Measurements from ENCODE around the gene PTPN3. TPM values are rescaled to one million over a fixed set of nuclear protein-coding genes. Genes with fewer than 3 reads are reported as not detected.
"Not testable (repeated sequence)": the region's sequence is repeated elsewhere in the genome, so short reads cannot be mapped to it uniquely, and the experiment has no call there.

The PTPN3 gene
- under 0.01 TPM for total RNA-seq

DNA sequence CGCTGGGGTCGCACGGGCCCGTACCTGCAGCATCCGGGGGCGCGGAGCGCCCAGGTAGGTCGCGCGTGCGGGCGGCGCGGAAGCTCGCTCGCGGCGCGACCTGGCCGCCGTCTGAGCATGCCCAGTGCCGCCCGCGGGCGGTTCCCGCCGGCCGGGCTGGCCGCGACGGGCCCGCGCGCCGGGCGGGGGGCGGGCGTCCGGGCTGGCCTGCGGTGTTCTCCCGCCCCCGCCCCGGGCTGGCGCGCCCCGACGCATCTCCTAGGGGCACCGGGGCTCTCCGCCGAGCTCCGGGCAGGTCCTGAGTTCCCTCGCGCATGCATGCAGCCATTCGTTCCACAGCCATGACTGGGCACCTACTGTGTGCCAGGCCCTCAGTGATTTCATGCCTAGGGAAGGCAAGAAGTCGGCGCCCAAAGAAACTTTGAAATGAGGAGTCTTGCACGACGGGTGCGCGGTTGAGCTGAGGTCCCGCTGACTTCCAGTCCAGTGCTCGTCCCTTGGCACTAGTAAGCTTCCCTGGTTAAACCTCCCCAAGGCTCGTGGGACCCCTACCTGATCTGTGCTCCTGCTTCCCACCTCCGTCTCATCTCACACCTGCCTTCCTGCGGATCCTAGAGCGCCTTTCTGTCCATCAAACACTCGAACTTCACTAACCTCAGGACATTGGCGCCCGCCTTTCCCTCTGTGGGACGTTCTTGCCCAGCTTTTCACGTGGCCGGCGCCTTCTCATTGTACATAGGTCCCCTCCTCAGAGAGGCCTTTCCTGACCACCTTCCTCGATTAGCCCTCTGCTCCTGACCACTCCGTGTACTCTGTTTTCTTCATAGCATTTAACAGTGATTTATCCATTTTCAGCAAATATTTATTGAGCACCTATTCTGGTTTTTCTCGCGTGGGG is at the start of gene PTPN3:
Gene PTPN3, minus strand, starts transcription at position 113 of the 898 bp plus-strand sequence. CDS start 34,873 bp downstream, outside the sequence.
- Histone ChIP-seq H3K9me3 (ENCODE audit: low read depth, low read length) (no peaks in the 10 kb centered on the region), H3K4me1 (ENCODE audit: insufficient read depth, low read length) (no peaks in the 10 kb centered on the region), H3K27me3 (ENCODE audit: insufficient read depth, low read length) (peaks cover 72% of the 10 kb centered on the region), H3K4me3 (ENCODE audit: low read length) (no peak within 1 kb of the TSS)

GRCh38 chr9:109544954-109545353 is 46.8 kb upstream of the PTPN3 start:
- H3K4me1 ChIP-seq (ENCODE audit: insufficient read depth, low read length); H3K27me3 ChIP-seq (ENCODE audit: insufficient read depth, low read length); H3K9me3 ChIP-seq (ENCODE audit: low read depth, low read length); H3K4me3 ChIP-seq (ENCODE audit: low read length): not testable (repeated sequence)

DNA sequence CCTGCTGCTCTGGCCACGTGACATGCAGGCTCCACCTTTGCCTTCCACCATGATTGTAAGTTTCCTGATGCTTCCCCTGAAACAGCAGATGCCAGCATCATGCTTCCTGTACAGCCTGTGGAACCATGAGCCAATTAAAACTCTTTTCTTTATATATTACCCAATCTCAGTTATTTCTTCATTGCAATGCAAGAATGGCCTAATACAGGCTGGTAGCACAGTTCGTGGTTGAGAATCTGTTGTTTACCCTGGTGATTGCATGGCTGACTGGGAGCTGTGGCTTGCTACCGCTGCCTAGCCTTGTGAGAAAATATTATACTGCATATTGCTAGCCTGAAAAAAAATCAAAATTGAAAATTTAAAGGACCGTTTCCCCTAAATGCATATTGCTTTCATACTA is 44.8 kb upstream of the PTPN3 start:
- Histone ChIP-seq H3K9me3 (ENCODE audit: low read depth, low read length) (peaks cover 5% of the 10 kb centered on the region), H3K4me3 (ENCODE audit: low read length) (no peak overlapping the region), H3K27me3 (ENCODE audit: insufficient read depth, low read length) (no peaks in the 10 kb centered on the region)

GRCh38 chr9:109538346-109538745 is 40.2 kb upstream of the PTPN3 start:
- no peaks in the 10 kb centered on the region for H3K9me3 ChIP-seq (ENCODE audit: low read depth, low read length)
- H3K4me3 ChIP-seq (ENCODE audit: low read length), result no peak overlapping the region
- H3K4me1 ChIP-seq (ENCODE audit: insufficient read depth, low read length), result no peaks in the 10 kb centered on the region
- H3K27me3 ChIP-seq (ENCODE audit: insufficient read depth, low read length), result no peaks in the 10 kb centered on the region

More for the DNA sequence above, 44.8 kb upstream of the PTPN3 start:
- H3K4me1 ChIP-seq (ENCODE audit: insufficient read depth, low read length), result no peaks in the 10 kb centered on the region

DNA sequence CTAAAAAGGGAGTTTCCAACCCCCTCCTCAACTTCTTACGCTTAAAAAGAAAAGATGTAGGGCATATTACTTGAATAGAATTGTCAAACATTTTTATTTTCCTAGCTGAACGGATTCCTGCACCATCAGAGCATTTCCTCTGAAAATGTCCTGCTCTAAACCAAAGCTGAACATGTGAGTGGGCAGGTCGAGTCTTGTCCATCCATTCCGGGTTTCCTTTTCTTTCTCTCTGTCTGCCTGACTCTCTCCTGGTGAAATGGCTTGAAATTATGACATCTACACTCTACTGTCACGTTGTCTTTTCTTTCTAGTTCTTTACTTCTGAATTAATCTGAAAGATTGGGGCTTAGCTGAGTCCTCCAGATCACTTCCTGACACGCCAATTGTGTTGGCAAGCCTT is 39.2 kb upstream of the PTPN3 start:
- Histone ChIP-seq H3K27me3 (ENCODE audit: insufficient read depth, low read length) (no peaks in the 10 kb centered on the region), H3K4me1 (ENCODE audit: insufficient read depth, low read length) (no peaks in the 10 kb centered on the region), H3K4me3 (ENCODE audit: low read length) (no peak overlapping the region), H3K9me3 (ENCODE audit: low read depth, low read length) (no peaks in the 10 kb centered on the region)

- H3K4me3 ChIP-seq (ENCODE audit: low read length), result no peak overlapping the region
Measured at GRCh38 chr9:109536859-109537258, 38.8 kb upstream of the PTPN3 start.

DNA sequence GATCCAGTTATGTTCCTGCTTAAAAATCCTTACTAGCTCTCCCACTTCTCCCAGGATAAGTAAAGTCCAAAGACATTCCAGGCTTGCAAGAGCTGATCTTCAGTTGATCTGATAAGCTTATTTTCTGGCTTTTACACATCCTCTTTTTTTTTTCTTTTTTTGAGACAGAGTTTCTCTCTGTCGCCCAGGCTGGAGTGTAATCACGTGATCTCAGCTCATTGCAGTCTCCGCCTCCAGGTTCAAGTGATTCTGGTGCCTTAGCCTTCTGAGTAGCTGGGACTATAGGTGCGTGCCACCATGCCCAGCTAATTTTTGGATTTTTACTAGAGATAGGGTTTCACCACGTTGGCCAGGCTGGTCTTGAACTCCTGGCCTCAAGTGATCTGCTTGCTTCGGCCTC is 37.3 kb upstream of the PTPN3 start:
- Histone ChIP-seq H3K27me3 (ENCODE audit: insufficient read depth, low read length) (no peaks in the 10 kb centered on the region), H3K4me1 (ENCODE audit: insufficient read depth, low read length) (no peaks in the 10 kb centered on the region), H3K9me3 (ENCODE audit: low read depth, low read length) (no peaks in the 10 kb centered on the region), H3K4me3 (ENCODE audit: low read length) (no peak overlapping the region)

More at GRCh38 chr9:109536859-109537258, 38.8 kb upstream of the PTPN3 start:
- Histone ChIP-seq H3K4me1 (ENCODE audit: insufficient read depth, low read length) (no peaks in the 10 kb centered on the region), H3K27me3 (ENCODE audit: insufficient read depth, low read length) (no peaks in the 10 kb centered on the region), H3K9me3 (ENCODE audit: low read depth, low read length) (no peaks in the 10 kb centered on the region)

- Histone ChIP-seq H3K4me3 (ENCODE audit: low read length) (no peak overlapping the region), H3K27me3 (ENCODE audit: insufficient read depth, low read length) (no peaks in the 10 kb centered on the region), H3K9me3 (ENCODE audit: low read depth, low read length) (no peaks in the 10 kb centered on the region), H3K4me1 (ENCODE audit: insufficient read depth, low read length) (no peaks in the 10 kb centered on the region)
Measured at GRCh38 chr9:109534151-109534550, 36.0 kb upstream of the PTPN3 start.

DNA sequence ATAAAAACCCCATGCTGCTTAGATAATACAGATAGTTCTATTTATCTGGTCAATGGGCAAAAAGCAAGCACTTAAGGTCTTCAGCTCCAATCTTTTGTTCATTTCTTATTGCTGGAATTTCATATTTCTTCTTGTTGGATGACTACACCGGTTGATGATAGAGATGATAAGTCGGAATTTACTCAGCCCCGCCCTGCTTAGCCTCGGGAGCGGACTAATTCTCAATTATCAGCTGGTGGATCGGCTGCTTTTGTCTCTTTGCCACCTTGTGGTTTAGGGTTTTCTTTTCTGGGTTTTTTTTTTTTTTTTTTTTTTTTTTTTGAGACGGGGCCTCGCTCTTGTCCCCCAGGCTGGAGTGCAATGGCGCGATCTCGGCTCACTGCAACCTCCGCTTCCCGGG is 34.5 kb upstream of the PTPN3 start:
- H3K27me3 ChIP-seq (ENCODE audit: insufficient read depth, low read length); H3K4me1 ChIP-seq (ENCODE audit: insufficient read depth, low read length); H3K9me3 ChIP-seq (ENCODE audit: low read depth, low read length); H3K4me3 ChIP-seq (ENCODE audit: low read length): not testable (repeated sequence)

- Histone ChIP-seq H3K9me3 (ENCODE audit: low read depth, low read length) (no peaks in the 10 kb centered on the region), H3K27me3 (ENCODE audit: insufficient read depth, low read length) (peaks cover 5% of the 10 kb centered on the region), H3K4me3 (ENCODE audit: low read length) (no peak overlapping the region), H3K4me1 (ENCODE audit: insufficient read depth, low read length) (no peaks in the 10 kb centered on the region)
Measured at GRCh38 chr9:109522106-109522505, 24.0 kb upstream of the PTPN3 start.

DNA sequence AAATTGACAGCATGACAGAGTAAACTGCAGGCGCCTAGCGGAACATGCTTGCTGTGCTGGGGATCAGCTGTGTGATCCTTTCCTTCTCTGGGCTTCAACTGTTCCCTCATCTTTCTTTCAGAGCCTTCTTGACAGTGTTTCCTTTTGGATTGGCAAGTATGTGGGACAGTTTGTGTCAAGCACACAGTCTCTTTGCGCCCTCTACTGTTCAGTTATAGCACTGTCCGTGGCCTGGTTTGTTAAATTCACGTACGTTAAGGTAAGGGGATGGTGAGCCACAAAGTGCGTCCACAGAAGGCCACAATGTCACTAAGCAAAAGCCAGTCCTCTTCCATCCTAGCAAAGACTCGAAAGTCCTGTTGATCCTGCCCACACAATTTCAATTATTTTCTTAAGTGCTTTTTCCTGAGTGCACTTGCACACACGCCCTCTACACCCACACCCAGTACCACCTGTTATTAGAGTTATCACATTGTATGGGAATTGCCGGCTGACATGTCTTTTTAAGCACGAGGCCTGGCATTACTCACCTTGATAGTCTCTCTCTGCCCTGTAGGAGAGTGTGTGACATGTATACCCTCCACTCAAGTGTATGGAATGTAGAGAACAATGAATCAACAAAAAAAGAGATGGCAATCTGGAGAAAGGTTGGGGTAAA is 22.5 kb upstream of the PTPN3 start:
- Histone ChIP-seq H3K4me1 (ENCODE audit: insufficient read depth, low read length) (no peaks in the 10 kb centered on the region), H3K9me3 (ENCODE audit: low read depth, low read length) (no peaks in the 10 kb centered on the region), H3K4me3 (ENCODE audit: low read length) (no peak overlapping the region), H3K27me3 (ENCODE audit: insufficient read depth, low read length) (peaks cover 2% of the 10 kb centered on the region)

- Histone ChIP-seq H3K9me3 (ENCODE audit: low read depth, low read length) (no peaks in the 10 kb centered on the region), H3K4me3 (ENCODE audit: low read length) (no peak overlapping the region), H3K27me3 (ENCODE audit: insufficient read depth, low read length) (no peaks in the 10 kb centered on the region), H3K4me1 (ENCODE audit: insufficient read depth, low read length) (no peaks in the 10 kb centered on the region)
Measured at GRCh38 chr9:109519366-109519765, 21.3 kb upstream of the PTPN3 start.

- Histone ChIP-seq H3K27me3 (ENCODE audit: insufficient read depth, low read length) (no peaks in the 10 kb centered on the region), H3K9me3 (ENCODE audit: low read depth, low read length) (no peaks in the 10 kb centered on the region), H3K4me1 (ENCODE audit: insufficient read depth, low read length) (no peaks in the 10 kb centered on the region), H3K4me3 (ENCODE audit: low read length) (no peak overlapping the region)
Measured at GRCh38 chr9:109518621-109519335, 20.7 kb upstream of the PTPN3 start.

DNA sequence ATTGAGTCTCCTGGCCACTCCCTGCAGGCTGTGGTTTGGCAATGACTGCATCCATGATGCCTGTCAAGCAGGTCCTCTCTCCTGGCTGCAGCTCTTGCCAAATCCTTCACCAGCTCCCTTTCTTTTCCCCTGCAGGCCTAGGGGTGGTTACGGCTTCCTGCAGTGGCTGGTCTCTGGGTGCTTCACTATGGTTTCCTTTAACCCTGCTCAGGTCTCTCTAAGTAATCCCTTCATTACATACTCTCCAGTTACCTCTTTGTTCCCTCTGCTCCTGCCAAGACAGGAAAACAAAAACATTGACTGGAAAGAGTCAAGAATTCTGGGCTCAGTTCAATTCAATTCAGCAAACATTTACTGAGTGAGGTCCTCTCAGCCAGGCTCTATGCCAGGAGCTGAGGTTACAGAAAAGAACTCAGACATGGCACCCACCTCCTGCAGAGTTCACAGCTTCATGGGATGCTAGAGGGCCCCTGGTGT is 19.8 kb upstream of the PTPN3 start:
- no peaks in the 10 kb centered on the region for H3K9me3 ChIP-seq (ENCODE audit: low read depth, low read length)
- no peaks in the 10 kb centered on the region for H3K27me3 ChIP-seq (ENCODE audit: insufficient read depth, low read length)
- no peak overlapping the region for H3K4me3 ChIP-seq (ENCODE audit: low read length)
- H3K4me1 ChIP-seq (ENCODE audit: insufficient read depth, low read length), result no peaks in the 10 kb centered on the region

GRCh38 chr9:109513871-109514270 is 15.8 kb upstream of the PTPN3 start:
- no peaks in the 10 kb centered on the region for H3K4me1 ChIP-seq (ENCODE audit: insufficient read depth, low read length)
- H3K4me3 ChIP-seq (ENCODE audit: low read length), result no peak overlapping the region
- H3K9me3 ChIP-seq (ENCODE audit: low read depth, low read length), result no peaks in the 10 kb centered on the region
- H3K27me3 ChIP-seq (ENCODE audit: insufficient read depth, low read length), result peaks cover 9% of the 10 kb centered on the region
